ENCODE measurements around the gene THRA. TPM values are rescaled to one million over a fixed set of nuclear protein-coding genes. Genes with fewer than 3 reads are reported as not detected.

Gene THRA
- total and polyA plus RNA-seq, 2 of the 8 experiments (the other 6 are each of a cell fraction or from before 2014, with no cell fraction given) = 6.4 to 10.2 TPM

DNA sequence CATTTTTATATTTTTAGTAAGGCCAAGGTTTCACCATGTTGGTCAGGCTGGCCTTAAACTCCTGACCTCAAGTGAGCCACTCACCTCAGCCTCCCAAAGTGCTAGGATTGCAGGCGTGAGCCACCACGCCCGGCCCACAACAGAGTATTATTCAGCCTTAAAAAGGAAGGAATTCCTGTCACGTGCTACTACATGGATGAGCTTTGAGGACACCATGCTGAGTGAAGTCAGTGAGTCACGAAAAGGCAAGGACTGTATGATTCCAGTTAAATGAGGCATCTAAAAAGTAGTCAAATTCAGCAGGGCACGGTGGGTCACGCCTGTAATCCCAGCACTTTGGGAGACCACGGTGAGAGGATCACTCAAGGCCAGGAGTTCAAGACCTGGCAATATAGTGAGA lies 37.9 kb upstream of the THRA start:
- no peaks in the 10 kb centered on the region for H3K27me3 ChIP-seq (replicated peaks in 1 of 4; ENCODE audit: control insufficient read depth in 3 of 4, extremely low read depth in 1 of 4, insufficient read depth in 3 of 4, low read length in 3 of 4)
- no peak overlapping the region for H2BK20ac ChIP-seq (ENCODE audit: low read length)
- no peak overlapping the region for H4K5ac ChIP-seq (ENCODE audit: insufficient read length, low read depth, low read length)
- DNase-seq (ENCODE audit: low read depth in 1 of 2, low spot score in 2 of 2) (no peak), FAIRE-seq (no peak)
- H3K23ac ChIP-seq (ENCODE audit: insufficient read length) = no peak overlapping the region
- no peaks in the 10 kb centered on the region for H3K4me1 ChIP-seq (replicated peaks in 1 of 4; ENCODE audit: control insufficient read depth in 3 of 4, insufficient read depth in 4 of 4, low read length in 3 of 4)
- 94% methylated on average over 8 of the region's 8 CpGs; no CpG with 5 or more reads in 1 of the 2 experiments for WGBS, 2 experiments (ENCODE audit: extremely low coverage in 1 of 2, insufficient coverage in 1 of 2, insufficient read length in 1 of 2, insufficient replicate concordance in 2 of 2, low coverage in 1 of 2, low lambda C conversion rate in 2 of 2, missing lambda C conversion rate in 1 of 2)
- POLR2A ChIA-PET (ENCODE audit: partially characterized antibody) = interaction anchor here (2.2 to 4.8 kb wide), 2 partner anchors 8 to 11 kb away, joined by 10 to 42 read pairs; partner anchors contain the start of gene CSF3
- no peak overlapping the region for H4K8ac ChIP-seq (ENCODE audit: extremely low read depth, insufficient read depth, low read length)
- no peak overlapping the region for H2AFZ ChIP-seq (ENCODE audit: low read length)
- no peak overlapping the region for H4K91ac ChIP-seq (replicated peaks; ENCODE audit: insufficient read length, low read length)
- H3K36me3 ChIP-seq (ENCODE audit: control insufficient read depth in 2 of 4, insufficient read depth in 4 of 4, low read length in 3 of 4) = peaks cover 16 to 37% (median 34%) of the 10 kb centered on the region in 4 experiments
- no peak overlapping the region for H2BK5ac ChIP-seq (ENCODE audit: low read depth, low read length)
- no peak overlapping the region for H2BK120ac ChIP-seq (replicated peaks; ENCODE audit: low read depth, low read length)
- H2BK15ac ChIP-seq (ENCODE audit: low read length) = no peak overlapping the region
- no peak overlapping the region for H2BK12ac ChIP-seq (ENCODE audit: low read depth, low read length)
- no peaks in the 10 kb centered on the region for H3K23me2 ChIP-seq (ENCODE audit: low read depth, low read length)
- H3K4ac ChIP-seq (replicated peaks; ENCODE audit: insufficient read length, low read depth, low read length) = no peak overlapping the region
- no peaks in the 10 kb centered on the region for H3K79me2 ChIP-seq (ENCODE audit: control insufficient read depth in 1 of 2, insufficient read depth in 2 of 2, low read length in 2 of 2)
- no peak overlapping the region for H2AK5ac ChIP-seq (ENCODE audit: low read depth, low read length)
- H3K79me1 ChIP-seq (ENCODE audit: low read depth, low read length) = no peaks in the 10 kb centered on the region
- H3K27ac ChIP-seq (ENCODE audit: low read depth, low read length) = no peak overlapping the region
- no peak overlapping the region for H3K14ac ChIP-seq (ENCODE audit: insufficient read length)
- H3K4me2 ChIP-seq (ENCODE audit: insufficient read depth in 1 of 2, low read depth in 2 of 2, low read length in 2 of 2) = no peak overlapping the region
- H3K4me3 ChIP-seq (ENCODE audit: extremely low read depth in 1 of 4, insufficient read depth in 2 of 4, low read depth in 3 of 4, low read length in 4 of 4) = no peak overlapping the region
- no peak overlapping the region for H3K18ac ChIP-seq (ENCODE audit: extremely low read depth, low read length)
- no peak for TF ChIP-seq MAFK (IDR thresholded peaks at IDR 0.05; ENCODE audit: low read depth, low read length)
- TF ChIP-seq CHD2 (IDR thresholded peaks at IDR 0.05; ENCODE audit: low read length) = no peak
- TF ChIP-seq CEBPB (IDR thresholded peaks at IDR 0.05; ENCODE audit: low read depth, low read length) = no peak
- TF ChIP-seq KDM4A (IDR thresholded peaks at IDR 0.05; ENCODE audit: low read depth, low read length, severe bottlenecking) = no peak
- no peak overlapping the region for H3K9ac ChIP-seq (replicated peaks in 1 of 4; ENCODE audit: extremely low read depth in 1 of 4, low read depth in 3 of 4, low read length in 3 of 4)
- no peak overlapping the region for H3K56ac ChIP-seq (replicated peaks; ENCODE audit: insufficient read length, low read depth, low read length)
- peaks cover 0 to 2% of the 10 kb centered on the region in 2 experiments for H4K20me1 ChIP-seq (replicated peaks in 1 of 2; ENCODE audit: control insufficient read depth in 1 of 2, insufficient read depth in 2 of 2, low read length in 2 of 2)
- CTCF ChIA-PET (ENCODE audit: partially characterized antibody) = interaction anchor here (0.8 to 29.7 kb wide), 5 partner anchors 13 to 337 kb away, joined by 3 to 876 read pairs (median 72); partner anchors contain the start of genes CSF3, MED24 and THRA
- H3K9me3 ChIP-seq (ENCODE audit: insufficient read depth in 2 of 2, low read depth in 1 of 2, low read length in 1 of 2) = no peaks in the 10 kb centered on the region

Measured in H1 (cell line).